Gastrocnemius medialis (tissue), 4 donors: ENCODE data around the gene TRIM71. TPM values are rescaled to one million over a fixed set of nuclear protein-coding genes. Genes with fewer than 3 reads are reported as not detected.
A peak's percentile ranks its signal among the peaks of the same experiment; 100 is the strongest.

Source experiments
- ATAC-seq, 2 donors: fragments of 150-250 bp; one replicate each; pipeline ENCODE4 v1.9.1; 2016
- DNase-seq, 2 donors: peaks; one replicate each; pipeline ENCODE4 v3.0.0-alpha.2; 2019
- H3K27ac ChIP-seq, 4 donors: fragments of 200-600 bp; sonication (generic); 1 replicate in 1 of 4; 2 replicates in 3 of 4; pipeline ENCODE4 v1.5.1; 2016 to 2018; ENCODE audit warnings: mild to moderate bottlenecking in 2 of 4, moderate library complexity in 1 of 4
- H3K27me3 ChIP-seq, 3 donors: fragments of 200-600 bp; sonication (generic) in 2 of 3; 1 replicate in 1 of 3; 2 replicates in 2 of 3; pipeline versions ENCODE4 v1.5.1 to v1.6.0; 2016 to 2019; ENCODE audit warnings: mild to moderate bottlenecking in 1 of 3, moderate library complexity in 1 of 3
- H3K36me3 ChIP-seq, 2 donors: fragments of 200-600 bp; sonication (generic) in 1 of 2; one replicate each; pipeline ENCODE4 v1.5.1; 2017 to 2018
- H3K4me1 ChIP-seq, 2 donors: fragments of 200-600 bp; sonication (generic) in 1 of 2; one replicate each; pipeline ENCODE4 v1.5.1; 2016 to 2017; ENCODE audit warnings: mild to moderate bottlenecking in 2 of 2
- H3K4me3 ChIP-seq, 4 donors: fragments of 200-600 bp; sonication (generic) in 3 of 4; 1 replicate in 1 of 4; 2 replicates in 3 of 4; pipeline ENCODE4 v1.5.1; 2016 to 2019; ENCODE audit warnings: mild to moderate bottlenecking in 2 of 4
- H3K9me3 ChIP-seq, 3 donors: fragments of 200-600 bp; sonication (generic) in 2 of 3; 1 replicate in 1 of 3; 2 replicates in 2 of 3; pipeline ENCODE4 v1.5.1; 2016 to 2019
- CTCF ChIP-seq, 5 experiments: fragments of 450-650 bp in 3 of 5; fragments of 200-600 bp in 2 of 5; sonication (generic) in 2 of 5; IDR thresholded peaks in 4 of 5; conservative IDR thresholded peaks in 1 of 5; 1 replicate in 4 of 5; 2 replicates in 1 of 5; pipeline ENCODE4 v1.5.1; 2016 to 2019; ENCODE audit warnings: antibody characterized with exemption in 5 of 5, mild to moderate bottlenecking in 3 of 5, moderate library complexity in 3 of 5
- POLR2A ChIP-seq, 2 donors: fragments of 450-650 bp; IDR thresholded peaks; one replicate each; pipeline ENCODE4 v1.6.1; 2017; ENCODE audit warnings: antibody characterized with exemption in 2 of 2, mild to moderate bottlenecking in 2 of 2, moderate library complexity in 2 of 2
- in situ Hi-C, 4 donors: fragments of 200-750 bp; cut with MboI; loops; one replicate each; pipeline versions ENCODE4 v1.15.0 to v1.8.0; 2017; ENCODE audit warnings: low sequenced_read_pairs in 4 of 4
- intact Hi-C: fragments of 100-400 bp; cut with DNase I; formaldehyde crosslinking; loops from one replicate; pipeline ENCODE4 v1.15.1; 2023; ENCODE audit warnings: low total_unique reads
- total RNA-seq, 4 donors: library from RNA; depleted of rRNA; stranded (reverse); fragments of >200 nt; gene quantifications; one replicate each; pipeline versions ENCODE4 v1.1.0 to v1.2.3, GENCODE V29; 2016

TRIM71 gene
- total RNA-seq, 4 donors from 2014 or later, result not detected

DNA sequence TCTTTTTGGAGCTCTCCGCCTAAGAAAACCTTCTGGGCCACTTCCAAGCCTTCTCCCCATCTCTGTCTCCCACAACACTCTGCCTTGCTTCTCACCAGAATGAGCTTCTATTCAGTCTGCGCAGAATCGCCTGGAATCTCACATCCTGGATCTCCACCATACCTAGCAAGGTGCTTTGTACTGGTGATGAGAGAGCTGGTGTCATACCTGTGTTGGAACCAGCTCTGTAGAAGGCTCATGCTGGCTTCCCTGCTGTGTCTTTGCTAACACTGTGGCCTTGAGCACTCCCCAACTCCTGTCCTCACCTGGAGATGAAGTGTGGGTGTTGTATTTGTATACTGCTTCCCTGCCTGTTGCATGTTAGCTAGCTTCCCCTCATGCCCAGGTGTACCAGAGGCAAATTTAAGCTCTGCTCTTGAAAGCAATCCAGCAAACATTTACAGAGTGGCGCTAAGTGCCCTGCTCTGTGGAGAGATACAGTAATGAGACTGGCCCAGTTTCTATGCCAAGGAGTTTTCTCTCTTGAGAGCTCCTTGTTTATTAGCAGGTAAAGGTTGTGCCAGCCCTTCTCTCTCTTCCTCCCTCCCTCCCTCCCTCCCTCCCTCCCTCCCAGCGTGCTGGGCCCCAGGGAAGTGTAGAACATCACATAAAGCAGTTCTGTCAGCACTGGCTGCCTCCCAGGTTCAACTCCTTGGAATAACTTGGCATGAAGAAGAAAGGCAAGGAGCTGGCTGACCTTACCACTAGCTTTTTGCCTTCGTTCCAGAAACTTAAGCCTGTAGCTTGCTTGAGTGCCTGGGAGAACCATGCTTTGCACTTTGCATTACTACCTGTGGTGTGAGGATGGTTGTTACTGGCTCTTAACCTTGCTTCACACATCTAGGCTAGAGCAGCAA, 54.9 kb downstream of the TRIM71 start:
- Histone ChIP-seq H3K4me1 (no peaks in the 10 kb centered on the region), H3K36me3 (no peaks in the 10 kb centered on the region), H3K9me3 (no peaks in the 10 kb centered on the region), H3K27me3 (no peaks in the 10 kb centered on the region), H3K27ac (no peak overlapping the region), H3K4me3 (no peak overlapping the region)
- TF ChIP-seq POLR2A (IDR thresholded peaks at IDR 0.05) (no peak), CTCF (IDR thresholded peaks at IDR 0.05 in 4 of 5, conservative IDR thresholded peaks at IDR 0.05 in 1 of 5) (no peak)
- ATAC-seq (peak in 1 of 2 donors; percentile 36), DNase-seq (peak in 1 of 2 donors; percentile 35)
- intact Hi-C loops, result no loop called here
- in situ Hi-C loops, result no loop called here

DNA sequence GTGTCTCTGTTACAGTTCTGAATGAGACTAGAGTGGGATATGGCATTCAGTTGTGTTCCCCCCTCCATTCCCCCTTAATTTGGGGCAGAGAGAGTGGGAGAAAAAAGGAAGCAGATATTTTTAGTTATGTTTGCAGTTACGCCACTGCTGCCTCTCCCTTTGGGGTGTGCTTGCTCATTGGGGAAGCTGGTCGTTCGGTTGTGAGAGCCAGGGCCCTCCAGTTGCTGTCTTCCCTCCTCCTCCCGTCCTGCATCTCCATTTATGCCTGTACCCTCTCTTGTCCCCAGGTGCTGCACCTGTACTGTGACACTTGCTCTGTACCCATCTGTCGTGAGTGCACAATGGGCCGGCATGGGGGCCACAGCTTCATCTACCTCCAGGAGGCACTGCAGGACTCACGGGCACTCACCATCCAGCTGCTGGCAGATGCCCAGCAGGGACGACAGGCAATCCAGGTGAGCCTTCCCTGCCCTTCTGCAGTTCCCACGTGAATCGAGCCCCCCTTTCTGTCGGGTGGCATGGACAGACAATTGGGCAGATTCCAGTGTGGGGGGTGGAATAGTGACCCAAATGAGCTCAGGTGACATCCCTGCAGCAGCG, 55.8 kb downstream of the TRIM71 start:
- Histone ChIP-seq H3K4me1 (no peaks in the 10 kb centered on the region), H3K9me3 (no peaks in the 10 kb centered on the region), H3K27ac (no peak overlapping the region), H3K4me3 (no peak overlapping the region), H3K36me3 (no peaks in the 10 kb centered on the region), H3K27me3 (no peaks in the 10 kb centered on the region)
- TF ChIP-seq CTCF (IDR thresholded peaks at IDR 0.05 in 4 of 5, conservative IDR thresholded peaks at IDR 0.05 in 1 of 5) (no peak), POLR2A (IDR thresholded peaks at IDR 0.05) (no peak)
- DNase-seq (no peak), ATAC-seq (no peak)
- in situ Hi-C loops, result no loop called here
- intact Hi-C loops, result no loop called here

GRCh38 chr3:32876920-32877319, 59.1 kb downstream of the TRIM71 start:
- Histone ChIP-seq H3K9me3 (no peaks in the 10 kb centered on the region), H3K27ac (no peak overlapping the region), H3K4me3 (no peak overlapping the region), H3K36me3 (no peaks in the 10 kb centered on the region), H3K27me3 (no peaks in the 10 kb centered on the region), H3K4me1 (no peaks in the 10 kb centered on the region)
- DNase-seq (no peak), ATAC-seq (no peak)
- intact Hi-C loops, result no loop called here
- TF ChIP-seq POLR2A (IDR thresholded peaks at IDR 0.05) (no peak), CTCF (IDR thresholded peaks at IDR 0.05 in 4 of 5, conservative IDR thresholded peaks at IDR 0.05 in 1 of 5) (no peak)
- in situ Hi-C loops, result no loop called here

- Histone ChIP-seq H3K9me3 (no peaks in the 10 kb centered on the region), H3K4me1 (no peaks in the 10 kb centered on the region), H3K27ac (no peak overlapping the region), H3K4me3 (no peak overlapping the region), H3K27me3 (no peaks in the 10 kb centered on the region), H3K36me3 (no peaks in the 10 kb centered on the region)
- TF ChIP-seq POLR2A (IDR thresholded peaks at IDR 0.05) (no peak), CTCF (IDR thresholded peaks at IDR 0.05 in 4 of 5, conservative IDR thresholded peaks at IDR 0.05 in 1 of 5) (no peak)
- intact Hi-C loops (no loop called here), in situ Hi-C loops (no loop called here)
- DNase-seq (no peak), ATAC-seq (no peak)
Observed at GRCh38 chr3:32877598-32877997, 59.8 kb downstream of the TRIM71 start.
